GM18909 (cell line): ENCODE results near the gene UNC5CL.
"Not testable (repeated sequence)": the region's sequence is repeated elsewhere in the genome, so short reads cannot be mapped to it uniquely, and the experiment has no call there.

Experiments used
- ATAC-seq: cut with Tn5 transposase; IDR thresholded peaks from one replicate; pipeline ENCODE4 v1.9.1; 2021; ENCODE audit warnings: mild to moderate bottlenecking; ENCODE audit not compliant: unreplicated experiment, poor library complexity

Gene UNC5CL

GRCh38 chr6:41011673-41012072 lies 27.3 kb downstream of the UNC5CL start:
- no peak for ATAC-seq

- ATAC-seq = no peak
These were observed 29.4 kb downstream of the UNC5CL start for GRCh38 chr6:41009669-41010068.

- no peak for ATAC-seq
These were observed 31.0 kb downstream of the UNC5CL start for GRCh38 chr6:41008011-41008410.

- not testable (repeated sequence) for ATAC-seq
These were observed 32.0 kb downstream of the UNC5CL start for GRCh38 chr6:41006980-41007379.

GRCh38 chr6:41006217-41006616 lies 32.8 kb downstream of the UNC5CL start:
- ATAC-seq = peak; percentile 51

GRCh38 chr6:41002168-41002567 lies 36.9 kb downstream of the UNC5CL start:
- no peak for ATAC-seq

- no peak for ATAC-seq
These were observed 38.8 kb downstream of the UNC5CL start for GRCh38 chr6:41000248-41000647.

GRCh38 chr6:40999569-40999968 lies 39.5 kb downstream of the UNC5CL start:
- ATAC-seq = no peak

- ATAC-seq = no peak
These were observed 40.4 kb downstream of the UNC5CL start for GRCh38 chr6:40998661-40999060.

- ATAC-seq = no peak
These were observed 41.6 kb downstream of the UNC5CL start for GRCh38 chr6:40997234-40997957.

GRCh38 chr6:40996591-40997233 lies 42.3 kb downstream of the UNC5CL start:
- no peak for ATAC-seq

GRCh38 chr6:40992746-40993145 lies 46.3 kb downstream of the UNC5CL start:
- ATAC-seq = no peak

GRCh38 chr6:40990301-40990700 lies 48.7 kb downstream of the UNC5CL start:
- ATAC-seq = no peak

GRCh38 chr6:40989204-40990169 lies 49.5 kb downstream of the UNC5CL start:
- ATAC-seq = no peak

- ATAC-seq = no peak
These were observed 50.4 kb downstream of the UNC5CL start for GRCh38 chr6:40988634-40989033.

GRCh38 chr6:40986921-40987819 lies 51.9 kb downstream of the UNC5CL start:
- ATAC-seq = no peak

GRCh38 chr6:40986364-40986763 lies 52.7 kb downstream of the UNC5CL start:
- ATAC-seq = no peak

GRCh38 chr6:40983752-40984151 lies 55.3 kb downstream of the UNC5CL start:
- no peak for ATAC-seq

- ATAC-seq = no peak
These were observed 56.1 kb downstream of the UNC5CL start for GRCh38 chr6:40982917-40983316.
